H1 (cell line): Measurements from ENCODE around the gene GAB2. TPM values are rescaled to one million over a fixed set of nuclear protein-coding genes. Genes with fewer than 3 reads are reported as not detected.
A peak's percentile ranks its signal among the peaks of the same experiment; 100 is the strongest.

Experiments used
- CTCF ChIA-PET: fragments of 300-600 bp; sonication (Branson Sonifier 250); formaldehyde crosslinking; loops from one replicate; lab custom pipeline; 2021; ENCODE audit not compliant: partially characterized antibody; lab: Charles Lee
- POLR2A ChIA-PET: fragments of 300-600 bp; sonication (Branson Sonifier 250); formaldehyde crosslinking; loops from one replicate; lab custom pipeline; 2021; ENCODE audit warnings: inconsistent platforms; ENCODE audit not compliant: partially characterized antibody; lab: Charles Lee
- DNase-seq, 2 experiments: peaks; one replicate each; pipeline versions ENCODE4 v3.0.0 to v3.0.0-alpha.2; 2010 to 2022; ENCODE audit warnings: low spot score in 2 of 2, low read depth in 1 of 2, mixed read lengths in 1 of 2
- FAIRE-seq: peaks from 2 replicates; lab custom pipeline; 2011; peaks lifted over from hg19 to GRCh38; lab: Jason Lieb, UNC
- H2AFZ ChIP-seq: 2 replicates; pipeline ENCODE4 v1.8.1; 2012; ENCODE audit warnings: low read length, inconsistent platforms
- H2AK5ac ChIP-seq: 2 replicates; pipeline ENCODE4 v1.6.1; 2013; ENCODE audit warnings: low read depth, low read length
- H2BK120ac ChIP-seq: replicated peaks from 2 replicates; pipeline ENCODE3; 2013; ENCODE audit warnings: low read depth, low read length, inconsistent platforms
- H2BK12ac ChIP-seq: 2 replicates; pipeline ENCODE4 v1.6.1; 2013; ENCODE audit warnings: low read depth, low read length
- H2BK15ac ChIP-seq: 2 replicates; pipeline ENCODE4 v1.6.1; 2013; ENCODE audit warnings: low read length
- H2BK20ac ChIP-seq: 2 replicates; pipeline ENCODE4 v1.6.1; 2013; ENCODE audit warnings: low read length
- H2BK5ac ChIP-seq: 2 replicates; pipeline ENCODE4 v1.6.1; 2013; ENCODE audit warnings: low read depth, low read length
- H3K14ac ChIP-seq: 2 replicates; pipeline ENCODE4 v1.6.1; 2013; ENCODE audit warnings: inconsistent platforms; ENCODE audit not compliant: insufficient read length
- H3K18ac ChIP-seq: 2 replicates; pipeline ENCODE4 v1.6.1; 2013; ENCODE audit warnings: low read length; ENCODE audit errors: extremely low read depth
- H3K23ac ChIP-seq: 2 replicates; pipeline ENCODE4 v1.6.1; 2013; ENCODE audit warnings: inconsistent platforms; ENCODE audit not compliant: insufficient read length
- H3K23me2 ChIP-seq: 2 replicates; pipeline ENCODE4 v1.6.1; 2013; ENCODE audit warnings: low read depth, low read length
- H3K27ac ChIP-seq: 2 replicates; pipeline ENCODE4 v1.6.1; 2011; ENCODE audit warnings: low read depth, low read length, inconsistent platforms
- H3K27me3 ChIP-seq, 4 experiments: replicated peaks in 1 of 4; 1 replicate in 1 of 4; 2 replicates in 3 of 4; pipeline versions ENCODE4 v1.6.1 to v1.8.1; 2011 to 2013; ENCODE audit warnings: low read length in 3 of 4, mild to moderate bottlenecking in 3 of 4, inconsistent platforms in 2 of 4, mixed read lengths in 2 of 4, moderate library complexity in 1 of 4; ENCODE audit not compliant: control insufficient read depth in 3 of 4, insufficient read depth in 3 of 4; ENCODE audit errors: extremely low read depth in 1 of 4
- H3K36me3 ChIP-seq, 4 experiments: 2 replicates each; pipeline versions ENCODE4 v1.6.1 to v1.8.1; 2011 to 2013; ENCODE audit warnings: mild to moderate bottlenecking in 4 of 4, low read length in 3 of 4, moderate library complexity in 2 of 4, control low read depth in 1 of 4, inconsistent platforms in 1 of 4; ENCODE audit not compliant: insufficient read depth in 4 of 4, control insufficient read depth in 2 of 4
- H3K4ac ChIP-seq: replicated peaks from 2 replicates; pipeline ENCODE3; 2013; ENCODE audit warnings: low read length, low read depth, mixed read lengths, inconsistent platforms; ENCODE audit not compliant: insufficient read length
- H3K4me1 ChIP-seq, 4 experiments: replicated peaks in 1 of 4; 1 replicate in 1 of 4; 2 replicates in 3 of 4; pipeline versions ENCODE4 v1.6.1 to v1.8.1; 2011 to 2013; ENCODE audit warnings: low read length in 3 of 4, inconsistent platforms in 2 of 4, mixed read lengths in 1 of 4; ENCODE audit not compliant: insufficient read depth in 4 of 4, control insufficient read depth in 3 of 4
- H3K4me2 ChIP-seq, 2 experiments: 2 replicates each; pipeline versions ENCODE4 v1.6.1 to v1.8.1; 2011 to 2013; ENCODE audit warnings: low read depth in 2 of 2, low read length in 2 of 2, control low read depth in 1 of 2, inconsistent platforms in 1 of 2, mild to moderate bottlenecking in 1 of 2; ENCODE audit not compliant: insufficient read depth in 1 of 2
- H3K4me3 ChIP-seq, 4 experiments: fragments of 200-600, 300-600 bp in 1 of 4; sonication (generic), shearing (Covaris generic), sonication (Bioruptor Twin) in 1 of 4; 2 replicates each; pipeline versions ENCODE4 v1.5.1 to v1.8.1; 2011 to 2016; ENCODE audit warnings: low read length in 4 of 4, low read depth in 3 of 4, control low read depth in 2 of 4, inconsistent platforms in 2 of 4, mild to moderate bottlenecking in 2 of 4, mixed read lengths in 1 of 4, moderate library complexity in 1 of 4; ENCODE audit not compliant: insufficient read depth in 2 of 4; ENCODE audit errors: extremely low read depth in 1 of 4
- H3K56ac ChIP-seq: replicated peaks from 2 replicates; pipeline ENCODE3; 2013; ENCODE audit warnings: low read depth, mild to moderate bottlenecking, mixed read lengths, low read length, inconsistent platforms; ENCODE audit not compliant: insufficient read length
- H3K79me1 ChIP-seq: 2 replicates; pipeline ENCODE4 v1.6.1; 2013; ENCODE audit warnings: low read depth, low read length, control low read depth
- H3K79me2 ChIP-seq, 2 experiments: 2 replicates each; pipeline versions ENCODE4 v1.6.1 to v1.8.1; 2012 to 2013; ENCODE audit warnings: low read length in 2 of 2, mild to moderate bottlenecking in 2 of 2, inconsistent platforms in 1 of 2; ENCODE audit not compliant: insufficient read depth in 2 of 2, control insufficient read depth in 1 of 2
- H3K9ac ChIP-seq, 4 experiments: replicated peaks in 1 of 4; 1 replicate in 1 of 4; 2 replicates in 3 of 4; pipeline versions ENCODE4 v1.6.1 to v1.8.1; 2011 to 2013; ENCODE audit warnings: low read depth in 3 of 4, low read length in 3 of 4, control low read depth in 2 of 4, mild to moderate bottlenecking in 2 of 4, moderate library complexity in 2 of 4, inconsistent platforms in 1 of 4; ENCODE audit errors: extremely low read depth in 1 of 4
- H3K9me3 ChIP-seq, 2 experiments: 2 replicates each; pipeline versions ENCODE4 v1.6.1 to v1.8.1; 2012 to 2013; ENCODE audit warnings: mild to moderate bottlenecking in 2 of 2, moderate library complexity in 2 of 2, control low read depth in 1 of 2, inconsistent platforms in 1 of 2, low read depth in 1 of 2, low read length in 1 of 2, mixed read lengths in 1 of 2; ENCODE audit not compliant: insufficient read depth in 2 of 2
- H4K20me1 ChIP-seq, 2 experiments: replicated peaks in 1 of 2; 2 replicates each; pipeline versions ENCODE3 to v1.8.1; 2011 to 2013; ENCODE audit warnings: inconsistent platforms in 2 of 2, low read length in 2 of 2, mild to moderate bottlenecking in 1 of 2; ENCODE audit not compliant: insufficient read depth in 2 of 2, control insufficient read depth in 1 of 2
- H4K5ac ChIP-seq: 2 replicates; pipeline ENCODE4 v1.6.1; 2013; ENCODE audit warnings: low read length, low read depth, mixed read lengths, inconsistent platforms; ENCODE audit not compliant: insufficient read length
- H4K8ac ChIP-seq: 2 replicates; pipeline ENCODE4 v1.8.0; 2013; ENCODE audit warnings: mild to moderate bottlenecking, moderate library complexity, low read length, inconsistent platforms; ENCODE audit not compliant: insufficient read depth; ENCODE audit errors: extremely low read depth
- H4K91ac ChIP-seq: replicated peaks from 2 replicates; pipeline ENCODE3; 2013; ENCODE audit warnings: low read length, mixed read lengths, inconsistent platforms; ENCODE audit not compliant: insufficient read length
- BCL11A ChIP-seq, 2 experiments: IDR thresholded peaks; one replicate each; pipeline ENCODE4 v1.6.1; 2011; ENCODE audit warnings: low read depth in 2 of 2, low read length in 2 of 2, mild to moderate bottlenecking in 2 of 2
- CBX8 ChIP-seq: fragments of 300-800, 300-1000 bp; sonication (generic); IDR thresholded peaks from 2 replicates; pipeline ENCODE4 v1.7.1; 2016; ENCODE audit warnings: low read depth, low read length, borderline replicate concordance
- CEBPB ChIP-seq: IDR thresholded peaks from 2 replicates; pipeline ENCODE4 v1.6.1; 2012; ENCODE audit warnings: low read depth, low read length
- HDAC2 ChIP-seq, 2 experiments: fragments of 300-600 bp in 1 of 2; sonication (generic) in 1 of 2; IDR thresholded peaks; 2 replicates each; pipeline ENCODE4 v1.6.1; 2011 to 2012; ENCODE audit warnings: low read depth in 2 of 2, low read length in 2 of 2, mild to moderate bottlenecking in 2 of 2, moderate library complexity in 2 of 2, borderline replicate concordance in 1 of 2, inconsistent platforms in 1 of 2
- HDAC6 ChIP-seq: IDR thresholded peaks from one replicate; pipeline ENCODE4 v1.7.1; 2012; ENCODE audit warnings: low read depth, mild to moderate bottlenecking, inconsistent platforms, low read length, moderate library complexity
- KDM1A ChIP-seq: fragments of 200-600, 300-600 bp; sonication (generic); IDR thresholded peaks from 2 replicates; pipeline ENCODE4 v1.7.1; 2016; ENCODE audit warnings: mild to moderate bottlenecking, low read length, borderline replicate concordance
- POLR2AphosphoS5 ChIP-seq: IDR thresholded peaks from 2 replicates; pipeline ENCODE4 v1.6.1; 2011; ENCODE audit warnings: low read depth, low read length
- RXRA ChIP-seq: IDR thresholded peaks from 2 replicates; pipeline ENCODE4 v1.6.1; 2011; ENCODE audit warnings: low read depth, mild to moderate bottlenecking, low read length, moderate library complexity; ENCODE audit not compliant: insufficient read depth
- WGBS, 2 experiments: shearing (Covaris generic) in 1 of 2; methylation state at CpG; one replicate each; pipeline versions ENCODE4 v1.1.6 to v1.1.7; 2013 to 2015; ENCODE audit warnings: low lambda C conversion rate in 2 of 2, mixed read lengths in 2 of 2, inconsistent platforms in 1 of 2, low coverage in 1 of 2, missing lambda C conversion rate in 1 of 2; ENCODE audit not compliant: insufficient replicate concordance in 2 of 2, insufficient coverage in 1 of 2, insufficient read length in 1 of 2; ENCODE audit errors: extremely low coverage in 1 of 2, missing lambda C conversion rate in 1 of 2; 5-methylcytosine and 5-hydroxymethylcytosine counted together
- polyA plus RNA-seq, 7 experiments: library from polyadenylated mRNA; depleted of rRNA in 3 of 7; stranded (reverse) in 5 of 7; unstranded in 2 of 7; fragments of >200 nt in 5 of 7; fragments of 200-250 nt in 2 of 7; gene quantifications; 1 replicate in 5 of 7; 2 replicates in 1 of 7; 4 replicates in 1 of 7; pipeline versions ENCODE4 v1.2.1 to v1.2.3, GENCODE V29; 2011 to 2013; ENCODE audit warnings: missing spikeins in 2 of 7, mixed read lengths in 2 of 7
- total RNA-seq: library from RNA; stranded (reverse); fragmentation: NEBNext Ultra II Directional; extraction: Animal tissue kit (Norgen Biotek cat#: 25700); gene quantifications from 2 replicates; pipeline ENCODE4 v1.2.1, GENCODE V29; 2021

GAB2 gene
- total and polyA plus RNA-seq, 2 of the 8 experiments (the other 6 are each of a cell fraction or from before 2014, with no cell fraction given), result 6.3 to 14.0 TPM

GRCh38 chr11:78354408-78355308 is 63.0 kb downstream of the GAB2 start:
- Histone ChIP-seq H2BK12ac (no peak overlapping the region; the same call in 1 of the 2 replicates), H3K23me2 (no peaks in the 10 kb centered on the region), H3K4me1 (peaks cover 0 to 10% (median 5%) of the 10 kb centered on the region in 4 experiments; a peak in 6 of 7 replicates), H3K4me2 (peak overlapping the region in 1 of 2 experiments; percentile 2; a peak in 1 of 4 replicates), H3K23ac (no peak overlapping the region), H2BK20ac (no peak overlapping the region), H2BK15ac (no peak overlapping the region), H2AK5ac (no peak overlapping the region), H3K18ac (no peak overlapping the region), H4K91ac (no peak overlapping the region), H3K36me3 (no peaks in the 10 kb centered on the region), H4K8ac (no peak overlapping the region), H2AFZ (no peak overlapping the region), H3K79me2 (no peaks in the 10 kb centered on the region), H3K27ac (no peak overlapping the region), H4K20me1 (no peaks in the 10 kb centered on the region), H3K56ac (no peak overlapping the region), H3K4ac (no peak overlapping the region), H3K14ac (no peak overlapping the region), H3K27me3 (no peaks in the 10 kb centered on the region), H4K5ac (no peak overlapping the region), H3K9ac (no peak overlapping the region; a peak in 2 of 7 replicates), H2BK120ac (no peak overlapping the region), H3K79me1 (no peaks in the 10 kb centered on the region), H2BK5ac (no peak overlapping the region), H3K4me3 (peak overlapping the region in 1 of 4 experiments; percentile 11; a peak in 1 of 8 replicates), H3K9me3 (no peaks in the 10 kb centered on the region)
- FAIRE-seq (no peak), DNase-seq (no peak)
- TF ChIP-seq KDM1A (no peak), BCL11A (IDR thresholded peaks at IDR 0.05; ENCODE audit: low read depth in 2 of 2, low read length in 2 of 2) (no peak), CBX8 (no peak), HDAC2 (IDR thresholded peaks at IDR 0.05; ENCODE audit: borderline replicate concordance in 1 of 2, low read depth in 2 of 2, low read length in 2 of 2) (no peak), HDAC6 (no peak), CEBPB (0 out of 2 replicates have a peak, but pooled peaks have one; percentile 26), RXRA (no peak), POLR2AphosphoS5 (no peak)
- CTCF ChIA-PET, result interaction anchor here (1.1 to 1.2 kb wide), 3 partner anchors 10 to 14 kb away, joined by 3 read pairs; no protein-coding TSS in a partner anchor
- WGBS, 2 experiments, result 70% methylated on average over 7 of the region's 7 CpGs; no CpG with 5 or more reads in 1 of the 2 experiments
- POLR2A ChIA-PET, result interaction anchor here (1.6 kb wide), 1 partner anchor 9 kb away, joined by 3 read pairs; no protein-coding TSS in a partner anchor
